IPS-20b (cell line): ENCODE data around the gene CACNA1C.
"Not testable (repeated sequence)": the region's sequence is repeated elsewhere in the genome, so short reads cannot be mapped to it uniquely, and the experiment has no call there.

Experiments
- H3K27ac ChIP-seq: one replicate; pipeline ENCODE4 v1.5.1; 2013; ENCODE audit warnings: low read length
- H3K27me3 ChIP-seq: 2 replicates; pipeline ENCODE4 v1.6.1; 2013; ENCODE audit warnings: mild to moderate bottlenecking, low read length, inconsistent platforms; ENCODE audit not compliant: insufficient read depth
- H3K36me3 ChIP-seq: 2 replicates; pipeline ENCODE4 v1.6.1; 2013; ENCODE audit warnings: low read depth, mild to moderate bottlenecking, inconsistent platforms, low read length, moderate library complexity; ENCODE audit not compliant: insufficient read depth
- H3K4me1 ChIP-seq: 2 replicates; pipeline ENCODE4 v1.6.1; 2013; ENCODE audit warnings: mild to moderate bottlenecking, control low read depth, inconsistent platforms, low read length, moderate library complexity; ENCODE audit not compliant: insufficient read depth
- H3K4me3 ChIP-seq: 2 replicates; pipeline ENCODE4 v1.5.1; 2013; ENCODE audit warnings: mild to moderate bottlenecking, low read length, inconsistent platforms
- H3K9ac ChIP-seq: 2 replicates; pipeline ENCODE4 v1.6.1; 2013; ENCODE audit warnings: low read depth, mild to moderate bottlenecking, inconsistent platforms, low read length, moderate library complexity
- H3K9me3 ChIP-seq: 2 replicates; pipeline ENCODE4 v1.6.1; 2013; ENCODE audit warnings: mild to moderate bottlenecking, low read depth, low read length, inconsistent platforms; ENCODE audit not compliant: insufficient read depth

Gene CACNA1C

DNA sequence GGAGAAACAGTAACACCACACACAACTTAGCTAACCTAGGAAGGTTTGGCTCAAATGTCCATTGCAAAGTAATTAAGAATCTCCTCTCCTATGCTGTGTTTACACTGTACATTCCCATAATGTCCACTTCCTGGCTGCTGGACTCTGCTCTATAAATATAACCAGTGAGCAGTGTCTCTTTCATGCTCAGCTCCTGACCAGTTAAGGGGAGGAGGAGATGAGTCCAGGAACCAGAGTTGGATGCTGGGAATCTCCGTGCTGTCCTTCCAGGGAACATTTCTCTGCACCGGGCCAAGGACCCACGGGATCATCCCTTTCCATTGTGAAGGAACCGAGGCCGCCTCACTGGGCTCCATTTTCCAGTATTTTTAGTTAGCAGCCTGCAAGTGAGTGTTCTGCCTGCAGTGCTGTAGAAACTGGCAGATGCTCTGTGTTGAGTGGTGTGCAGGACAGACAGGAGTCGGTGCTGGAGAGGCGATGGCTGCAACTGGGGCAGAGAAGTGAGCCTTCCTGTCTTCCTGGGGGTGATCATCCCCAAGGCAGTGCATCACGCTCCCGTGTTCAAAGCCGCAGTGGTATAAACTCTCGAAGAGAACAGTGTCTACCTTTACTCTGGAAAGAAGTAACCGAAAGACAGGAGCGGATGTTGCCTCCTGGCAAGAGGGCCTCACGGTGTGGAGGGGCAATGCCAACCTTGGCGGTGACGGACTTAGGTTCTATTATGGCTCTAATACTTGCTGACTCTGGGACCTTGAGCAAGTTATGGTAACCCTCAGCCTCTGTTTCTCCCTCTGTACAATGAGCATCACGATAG lies 195.5 kb downstream of the CACNA1C start:
- no peaks in the 10 kb centered on the region for H3K27me3 ChIP-seq
- no peaks in the 10 kb centered on the region for H3K36me3 ChIP-seq
- H3K27ac ChIP-seq: no peak overlapping the region
- no peaks in the 10 kb centered on the region for H3K9me3 ChIP-seq
- H3K9ac ChIP-seq: no peak overlapping the region
- peaks cover 31% of the 10 kb centered on the region for H3K4me1 ChIP-seq
- no peak overlapping the region for H3K4me3 ChIP-seq

DNA sequence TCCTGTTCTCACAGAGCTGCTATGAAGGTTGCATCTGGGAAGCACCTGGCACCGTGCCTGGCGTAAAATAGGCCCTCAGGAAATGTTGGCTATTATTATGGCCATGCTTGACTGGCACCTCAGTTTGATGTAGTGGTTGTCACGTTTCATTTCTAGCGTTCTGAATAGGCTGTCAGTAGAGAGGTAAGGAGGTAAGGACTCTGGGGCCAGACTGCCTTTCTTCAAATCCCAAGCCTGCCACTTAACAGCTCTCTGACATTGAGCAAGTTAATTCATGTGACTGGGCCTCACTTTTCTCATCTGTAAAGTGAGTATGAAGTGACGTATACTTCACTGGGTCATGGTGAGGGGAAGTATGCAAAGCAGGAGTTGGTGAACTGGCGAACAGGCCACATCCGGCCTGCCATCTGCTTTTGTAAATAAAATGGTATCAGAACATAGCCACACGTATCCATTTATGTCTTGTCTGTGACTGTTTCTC lies 196.2 kb downstream of the CACNA1C start:
- Histone ChIP-seq H3K4me1 (peaks cover 26% of the 10 kb centered on the region), H3K36me3 (no peaks in the 10 kb centered on the region), H3K27ac (no peak overlapping the region), H3K27me3 (no peaks in the 10 kb centered on the region), H3K9ac (no peak overlapping the region), H3K9me3 (no peaks in the 10 kb centered on the region), H3K4me3 (no peak overlapping the region)

- peaks cover 3% of the 10 kb centered on the region; the same call in 1 of the 2 replicates for H3K9me3 ChIP-seq
- no peak overlapping the region for H3K9ac ChIP-seq
- peaks cover 7% of the 10 kb centered on the region; the same call in 1 of the 2 replicates for H3K4me1 ChIP-seq
- H3K27ac ChIP-seq: no peak overlapping the region
- H3K4me3 ChIP-seq: no peak overlapping the region
- no peaks in the 10 kb centered on the region for H3K36me3 ChIP-seq
- H3K27me3 ChIP-seq: no peaks in the 10 kb centered on the region
These were observed 198.0 kb downstream of the CACNA1C start for GRCh38 chr12:2250797-2251196.

DNA sequence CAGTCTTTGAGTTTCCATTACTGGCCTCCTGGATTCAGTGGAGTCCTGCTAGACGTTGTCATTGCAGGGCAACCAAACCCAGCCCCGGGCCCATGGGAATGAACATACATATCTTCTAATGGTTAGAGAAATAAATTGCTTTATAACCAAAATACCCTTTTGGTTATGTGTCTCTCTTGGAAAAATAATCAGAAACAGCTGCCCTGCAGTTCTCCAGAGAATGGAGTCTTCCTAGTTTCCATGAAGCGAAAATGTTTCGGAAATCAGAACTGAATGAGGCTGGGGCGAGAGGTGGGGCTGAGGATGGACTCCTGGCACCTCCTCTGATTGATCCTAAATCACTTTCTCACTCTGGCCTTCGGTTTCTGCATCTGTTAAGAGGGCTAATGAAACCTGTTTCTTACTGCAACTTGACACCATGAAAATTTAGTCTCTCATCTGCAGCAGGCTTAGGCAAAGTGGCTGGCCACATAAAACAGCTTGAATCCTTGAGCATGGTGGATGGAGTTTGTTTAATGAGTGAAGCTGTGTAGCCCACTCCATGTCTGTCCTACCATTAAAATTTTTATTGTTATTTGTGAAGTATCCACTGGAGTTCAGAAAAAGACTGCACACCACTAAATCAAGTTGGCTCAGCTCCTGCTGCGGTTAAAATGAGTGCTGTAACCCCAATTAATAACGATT lies 198.9 kb downstream of the CACNA1C start:
- H3K27ac ChIP-seq: no peak overlapping the region

GRCh38 chr12:2255311-2255710 lies 202.5 kb downstream of the CACNA1C start:
- no peaks in the 10 kb centered on the region for H3K36me3 ChIP-seq
- peaks cover 4% of the 10 kb centered on the region; the same call in 1 of the 2 replicates for H3K4me1 ChIP-seq
- no peaks in the 10 kb centered on the region for H3K27me3 ChIP-seq
- H3K9ac ChIP-seq: no peak overlapping the region
- H3K27ac ChIP-seq: no peak overlapping the region
- no peak overlapping the region for H3K4me3 ChIP-seq
- H3K9me3 ChIP-seq: peaks cover 5% of the 10 kb centered on the region; the same call in 1 of the 2 replicates

More for the DNA sequence above, 198.9 kb downstream of the CACNA1C start:
- Histone ChIP-seq H3K27me3 (no peaks in the 10 kb centered on the region), H3K36me3 (no peaks in the 10 kb centered on the region), H3K4me1 (peaks cover 4% of the 10 kb centered on the region; the same call in 1 of the 2 replicates), H3K9ac (no peak overlapping the region), H3K9me3 (peaks cover 5% of the 10 kb centered on the region; the same call in 1 of the 2 replicates), H3K4me3 (no peak overlapping the region)

GRCh38 chr12:2255731-2256130 lies 202.9 kb downstream of the CACNA1C start:
- not testable (repeated sequence) for H3K36me3 ChIP-seq, H3K4me3 ChIP-seq, H3K9me3 ChIP-seq, H3K9ac ChIP-seq, H3K4me1 ChIP-seq, H3K27ac ChIP-seq, H3K27me3 ChIP-seq

- Histone ChIP-seq H3K27ac (no peak overlapping the region), H3K36me3 (no peaks in the 10 kb centered on the region), H3K4me1 (peaks cover 4% of the 10 kb centered on the region; the same call in 1 of the 2 replicates), H3K27me3 (no peaks in the 10 kb centered on the region), H3K4me3 (no peak overlapping the region), H3K9me3 (peaks cover 5% of the 10 kb centered on the region; the same call in 1 of the 2 replicates), H3K9ac (no peak overlapping the region)
These were observed 203.7 kb downstream of the CACNA1C start for GRCh38 chr12:2256453-2256852.

DNA sequence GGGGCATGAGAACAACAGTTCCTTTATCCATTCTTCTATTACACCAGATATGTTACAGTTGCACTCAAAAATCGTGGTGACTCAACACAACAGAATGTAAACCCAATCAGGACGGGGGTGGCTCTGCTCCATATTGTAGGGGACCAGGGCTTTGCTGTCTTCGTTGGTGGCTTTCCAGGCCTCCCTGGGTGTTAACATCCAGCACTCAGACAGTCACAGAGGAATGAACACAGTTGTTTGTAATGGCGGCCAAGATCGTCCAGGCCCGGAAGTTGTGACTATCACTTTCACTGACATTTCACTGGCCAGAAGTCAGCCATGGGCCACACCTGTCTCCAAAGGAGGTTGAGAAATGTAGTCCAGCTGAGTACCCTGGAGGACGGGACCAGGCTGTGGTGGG lies 204.1 kb downstream of the CACNA1C start:
- no peaks in the 10 kb centered on the region for H3K27me3 ChIP-seq
- peaks cover 5% of the 10 kb centered on the region; the same call in 1 of the 2 replicates for H3K9me3 ChIP-seq

DNA sequence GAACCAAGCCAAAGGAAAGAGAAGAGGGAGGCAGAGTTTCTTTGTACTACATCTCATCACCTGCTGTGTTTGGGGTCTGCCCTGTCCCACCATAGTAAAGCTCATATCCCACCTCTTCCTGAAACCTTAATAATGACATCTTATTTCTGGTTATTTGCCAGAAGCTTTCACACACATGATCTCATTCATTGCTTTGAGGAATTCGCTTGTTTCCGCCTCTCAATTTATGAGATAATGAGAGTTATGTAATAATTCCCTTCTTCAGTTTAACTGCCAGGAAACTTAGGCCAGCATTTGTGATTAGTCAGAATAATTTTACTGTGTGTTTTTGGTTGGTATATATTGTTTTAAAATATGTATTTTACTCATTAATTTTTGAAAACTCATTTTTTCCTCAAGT lies 205.2 kb downstream of the CACNA1C start:
- H3K36me3 ChIP-seq: no peaks in the 10 kb centered on the region
- no peaks in the 10 kb centered on the region for H3K27me3 ChIP-seq
- no peak overlapping the region for H3K4me3 ChIP-seq
- peaks cover 5% of the 10 kb centered on the region; the same call in 1 of the 2 replicates for H3K9me3 ChIP-seq
- H3K4me1 ChIP-seq: no peaks in the 10 kb centered on the region
- H3K9ac ChIP-seq: no peak overlapping the region
- no peak overlapping the region for H3K27ac ChIP-seq

More for the DNA sequence above, 204.1 kb downstream of the CACNA1C start:
- H3K4me1 ChIP-seq: peaks cover 3% of the 10 kb centered on the region; the same call in 1 of the 2 replicates
- no peak overlapping the region for H3K4me3 ChIP-seq
- H3K9ac ChIP-seq: no peak overlapping the region
- H3K36me3 ChIP-seq: no peaks in the 10 kb centered on the region
- no peak overlapping the region for H3K27ac ChIP-seq

- H3K9me3 ChIP-seq: peaks cover 5% of the 10 kb centered on the region; the same call in 1 of the 2 replicates
- no peaks in the 10 kb centered on the region for H3K36me3 ChIP-seq
- H3K9ac ChIP-seq: no peak overlapping the region
- no peaks in the 10 kb centered on the region for H3K27me3 ChIP-seq
- no peak overlapping the region for H3K4me3 ChIP-seq
- H3K27ac ChIP-seq: no peak overlapping the region
- H3K4me1 ChIP-seq: no peaks in the 10 kb centered on the region
These were observed 206.6 kb downstream of the CACNA1C start for GRCh38 chr12:2259369-2259768.

- Histone ChIP-seq H3K9ac (no peak overlapping the region), H3K4me3 (no peak overlapping the region), H3K27me3 (no peaks in the 10 kb centered on the region), H3K27ac (no peak overlapping the region), H3K9me3 (peaks cover 5% of the 10 kb centered on the region; the same call in 1 of the 2 replicates), H3K36me3 (no peaks in the 10 kb centered on the region), H3K4me1 (no peaks in the 10 kb centered on the region)
These were observed 207.7 kb downstream of the CACNA1C start for GRCh38 chr12:2260441-2260840.
